NCI-H2196 (cell line): ENCODE measurements around the gene PNN.
"Not testable (repeated sequence)": the region's sequence is repeated elsewhere in the genome, so short reads cannot be mapped to it uniquely, and the experiment has no call there.

Experiments used
- DNase-seq: peaks from one replicate; lab custom pipeline; 2025; ENCODE audit not compliant: unreplicated experiment; lab: John Stamatoyannopoulos, UW

The PNN gene

GRCh38 chr14:39181026-39181692, 6.1 kb downstream of the PNN start:
- DNase-seq, result no peak

GRCh38 chr14:39181693-39182047, 6.6 kb downstream of the PNN start:
- no peak for DNase-seq

GRCh38 chr14:39182770-39183684, 8.0 kb downstream of the PNN start:
- no peak for DNase-seq

GRCh38 chr14:39183685-39184003, 8.6 kb downstream of the PNN start:
- not testable (repeated sequence) for DNase-seq

GRCh38 chr14:39184628-39185255, 9.7 kb downstream of the PNN start:
- no peak for DNase-seq

- DNase-seq, result no peak
These were observed 10.4 kb downstream of the PNN start for GRCh38 chr14:39185256-39186049.

- no peak for DNase-seq
These were observed 12.0 kb downstream of the PNN start for GRCh38 chr14:39186941-39187525.

- DNase-seq, result no peak
These were observed 28.9 kb downstream of the PNN start for GRCh38 chr14:39203659-39204606.

- DNase-seq, result not testable (repeated sequence)
These were observed 32.4 kb downstream of the PNN start for GRCh38 chr14:39207430-39207829.

GRCh38 chr14:39211109-39211741, 36.2 kb downstream of the PNN start:
- DNase-seq, result no peak

GRCh38 chr14:39212034-39212433, 37.0 kb downstream of the PNN start:
- no peak for DNase-seq

- no peak for DNase-seq
These were observed 37.6 kb downstream of the PNN start for GRCh38 chr14:39212693-39213092.

GRCh38 chr14:39217214-39217879, 42.3 kb downstream of the PNN start:
- DNase-seq, result no peak

- DNase-seq, result no peak
These were observed 43.2 kb downstream of the PNN start for GRCh38 chr14:39218171-39218769.

GRCh38 chr14:39219075-39219499, 44.0 kb downstream of the PNN start:
- DNase-seq, result no peak

- not testable (repeated sequence) for DNase-seq
These were observed 45.4 kb downstream of the PNN start for GRCh38 chr14:39220473-39220872.

- DNase-seq, result no peak
These were observed 53.0 kb downstream of the PNN start for GRCh38 chr14:39228044-39228443.

- DNase-seq, result no peak
These were observed 53.6 kb downstream of the PNN start for GRCh38 chr14:39228509-39229221.
